ENCODE data around the gene ACO2. TPM values are rescaled to one million over a fixed set of nuclear protein-coding genes. Genes with fewer than 3 reads are reported as not detected.

ACO2 gene
- total RNA-seq, 1 experiment from 2014 or later, result 76.7 TPM

DNA sequence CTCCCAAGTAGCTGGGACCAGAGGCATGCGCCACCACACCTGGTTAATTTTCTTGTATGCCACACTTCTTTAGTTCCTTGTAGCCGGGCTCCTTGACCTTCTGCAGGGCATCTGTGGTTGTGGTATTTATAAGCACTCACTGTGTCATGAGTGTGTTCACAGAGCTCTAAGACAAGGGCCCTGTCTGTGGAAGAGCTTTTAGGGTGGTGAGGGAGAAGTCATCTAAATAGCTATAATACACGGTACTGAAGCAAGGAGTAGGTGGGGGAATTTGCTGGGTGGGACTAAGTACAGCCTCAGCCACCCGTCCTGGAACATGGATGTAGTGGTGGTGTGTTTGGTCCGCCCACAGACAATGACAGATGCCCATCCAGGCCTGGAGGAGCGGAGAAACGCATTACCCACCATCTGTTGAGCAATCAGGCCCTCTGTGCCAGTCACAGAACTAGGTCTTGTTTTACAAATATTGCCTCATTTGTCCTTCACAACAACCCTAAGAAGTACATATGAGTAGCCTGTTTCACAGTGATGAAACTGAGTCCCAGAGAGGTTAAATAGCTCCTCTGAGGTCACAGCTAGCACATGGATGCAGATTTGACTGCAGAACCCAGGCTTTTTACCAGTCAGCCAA lies 10.1 kb downstream of the ACO2 start:
- no peak overlapping the region for H3K4me3 ChIP-seq
- H3F3A ChIP-seq (ENCODE audit: insufficient read depth, low read depth), result peaks cover 4% of the 10 kb centered on the region; the same call in 1 of the 2 replicates
- no TSS peak for BruUV-seq (replicated peaks)
- H3K79me2 ChIP-seq (ENCODE audit: low read depth), result peaks cover 95% of the 10 kb centered on the region
- peak in 1 of 2 experiments; percentile 25 for DNase-seq
- H3K27me3 ChIP-seq (ENCODE audit: insufficient read depth, low read depth), result no peaks in the 10 kb centered on the region
- H3K27ac ChIP-seq, result no peak overlapping the region
- no peaks in the 10 kb centered on the region for H3K9me3 ChIP-seq (ENCODE audit: insufficient read depth, low read depth)
- intact Hi-C loops (cut with micrococcal nuclease; ENCODE audit: unreplicated experiment), result no loop called here
- ChIA-PET POLR2A (ENCODE audit: unreplicated experiment) (interaction anchor here (0.5 kb wide), 1 partner anchor 33 kb away, joined by 3 read pairs; no protein-coding TSS in a partner anchor), CTCF (interaction anchor here (0.6 kb wide), 1 partner anchor 54 kb away, joined by 6 read pairs; no protein-coding TSS in a partner anchor)
- H2AFZ ChIP-seq, result no peak overlapping the region
- no peaks in the 10 kb centered on the region for H3K9me2 ChIP-seq (ENCODE audit: insufficient read depth)
- H3K4me2 ChIP-seq, result no peak overlapping the region
- peaks cover 79% of the 10 kb centered on the region for H4K20me1 ChIP-seq (ENCODE audit: insufficient read depth)
- no peak for TF ChIP-seq EZH2 (IDR thresholded peaks at IDR 0.05; ENCODE audit: low read depth)
- TF ChIP-seq, protein P1, sequence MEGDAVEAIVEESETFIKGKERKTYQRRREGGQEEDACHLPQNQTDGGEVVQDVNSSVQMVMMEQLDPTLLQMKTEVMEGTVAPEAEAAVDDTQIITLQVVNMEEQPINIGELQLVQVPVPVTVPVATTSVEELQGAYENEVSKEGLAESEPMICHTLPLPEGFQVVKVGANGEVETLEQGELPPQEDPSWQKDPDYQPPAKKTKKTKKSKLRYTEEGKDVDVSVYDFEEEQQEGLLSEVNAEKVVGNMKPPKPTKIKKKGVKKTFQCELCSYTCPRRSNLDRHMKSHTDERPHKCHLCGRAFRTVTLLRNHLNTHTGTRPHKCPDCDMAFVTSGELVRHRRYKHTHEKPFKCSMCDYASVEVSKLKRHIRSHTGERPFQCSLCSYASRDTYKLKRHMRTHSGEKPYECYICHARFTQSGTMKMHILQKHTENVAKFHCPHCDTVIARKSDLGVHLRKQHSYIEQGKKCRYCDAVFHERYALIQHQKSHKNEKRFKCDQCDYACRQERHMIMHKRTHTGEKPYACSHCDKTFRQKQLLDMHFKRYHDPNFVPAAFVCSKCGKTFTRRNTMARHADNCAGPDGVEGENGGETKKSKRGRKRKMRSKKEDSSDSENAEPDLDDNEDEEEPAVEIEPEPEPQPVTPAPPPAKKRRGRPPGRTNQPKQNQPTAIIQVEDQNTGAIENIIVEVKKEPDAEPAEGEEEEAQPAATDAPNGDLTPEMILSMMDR (conservative IDR thresholded peaks at IDR 0.05), result no peak
- no peaks in the 10 kb centered on the region for H3K36me3 ChIP-seq (ENCODE audit: low read depth)
- H3K4me1 ChIP-seq (replicated peaks; ENCODE audit: insufficient read depth), result no peaks in the 10 kb centered on the region

DNA sequence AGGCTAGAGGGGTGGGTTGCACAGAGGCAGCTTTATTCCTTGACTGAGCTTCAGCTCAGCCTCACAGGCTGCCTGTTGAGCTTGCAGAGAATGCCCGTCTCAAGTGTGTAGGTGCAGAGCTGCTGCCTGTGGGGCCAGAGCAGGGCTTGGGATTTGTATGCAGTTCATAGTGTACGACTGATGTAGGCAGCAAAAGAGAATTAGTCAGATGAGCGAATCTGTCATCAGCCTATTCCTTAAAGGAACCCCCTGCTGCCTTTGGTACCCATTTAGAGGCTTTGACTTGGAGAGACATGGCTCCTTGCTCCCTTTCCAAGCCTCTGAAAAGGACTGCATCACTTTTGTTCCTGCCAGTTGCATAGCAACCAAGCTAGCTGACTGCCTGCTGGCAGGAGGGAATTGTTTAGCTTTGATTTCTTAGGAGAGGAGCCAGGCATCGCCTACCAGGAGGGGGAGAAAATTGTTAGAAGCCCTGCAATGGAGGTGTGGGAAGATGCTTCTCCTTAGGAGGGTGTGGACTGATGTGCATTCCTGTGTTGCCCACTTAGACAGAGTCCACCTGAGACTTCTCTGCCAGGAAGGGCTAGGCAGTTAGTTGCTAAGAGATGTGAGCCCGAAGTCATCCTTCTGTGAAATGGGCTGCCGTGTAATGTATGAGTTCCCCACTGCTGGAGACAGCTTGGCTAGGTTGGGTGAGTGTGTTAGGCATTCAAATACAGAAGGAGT lies 10.9 kb downstream of the ACO2 start:
- Histone ChIP-seq H3K9me3 (ENCODE audit: insufficient read depth, low read depth) (no peaks in the 10 kb centered on the region), H3K36me3 (ENCODE audit: low read depth) (no peaks in the 10 kb centered on the region), H3F3A (ENCODE audit: insufficient read depth, low read depth) (peaks cover 4% of the 10 kb centered on the region; the same call in 1 of the 2 replicates), H3K4me1 (replicated peaks; ENCODE audit: insufficient read depth) (no peaks in the 10 kb centered on the region), H3K9me2 (ENCODE audit: insufficient read depth) (no peaks in the 10 kb centered on the region), H3K27me3 (ENCODE audit: insufficient read depth, low read depth) (no peaks in the 10 kb centered on the region), H3K27ac (no peak overlapping the region), H3K4me3 (no peak overlapping the region), H2AFZ (no peak overlapping the region), H4K20me1 (ENCODE audit: insufficient read depth) (peaks cover 87% of the 10 kb centered on the region), H3K4me2 (no peak overlapping the region), H3K79me2 (ENCODE audit: low read depth) (peaks cover 98% of the 10 kb centered on the region)
- intact Hi-C loops (cut with micrococcal nuclease; ENCODE audit: unreplicated experiment), result no loop called here
- no peak for DNase-seq
- BruUV-seq (replicated peaks), result no TSS peak
- TF ChIP-seq, protein P1 (conservative IDR thresholded peaks at IDR 0.05), result no peak
- no peak for TF ChIP-seq EZH2 (IDR thresholded peaks at IDR 0.05; ENCODE audit: low read depth)
- ChIA-PET POLR2A (ENCODE audit: unreplicated experiment) (interaction anchor here (0.5 kb wide), 1 partner anchor 38 kb away, joined by 3 read pairs; no protein-coding TSS in a partner anchor), CTCF (no interaction called here)

DNA sequence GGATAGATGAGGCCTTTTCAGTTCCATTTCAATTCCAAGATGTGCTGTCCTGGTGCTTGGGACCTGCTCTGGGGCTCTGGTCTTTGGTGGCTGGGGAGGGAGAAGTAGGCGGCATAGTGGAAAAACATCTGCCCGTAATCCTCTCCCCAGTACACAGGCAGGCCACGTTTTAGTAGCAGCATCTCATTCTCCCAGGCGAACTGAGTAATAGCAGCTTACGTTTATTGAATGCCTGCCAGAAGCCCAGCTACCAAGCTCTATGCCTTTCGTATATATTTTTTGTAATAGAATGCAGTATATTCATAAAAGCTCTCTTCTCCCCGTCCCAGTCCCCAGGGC lies 11.4 kb downstream of the ACO2 start:
- DNase-seq, result no peak
- H3K9me3 ChIP-seq (ENCODE audit: insufficient read depth, low read depth), result no peaks in the 10 kb centered on the region
- no peak overlapping the region for H2AFZ ChIP-seq
- H3K4me3 ChIP-seq, result no peak overlapping the region
- no TSS peak for BruUV-seq (replicated peaks)
- H3K4me1 ChIP-seq (replicated peaks; ENCODE audit: insufficient read depth), result no peaks in the 10 kb centered on the region
- intact Hi-C loops (cut with micrococcal nuclease; ENCODE audit: unreplicated experiment), result no loop called here
- TF ChIP-seq, protein P1 (conservative IDR thresholded peaks at IDR 0.05), result no peak
- no peak for TF ChIP-seq EZH2 (IDR thresholded peaks at IDR 0.05; ENCODE audit: low read depth)
- peaks cover 96% of the 10 kb centered on the region for H3K79me2 ChIP-seq (ENCODE audit: low read depth)
- peaks cover 4% of the 10 kb centered on the region; the same call in 1 of the 2 replicates for H3F3A ChIP-seq (ENCODE audit: insufficient read depth, low read depth)
- H3K27me3 ChIP-seq (ENCODE audit: insufficient read depth, low read depth), result no peaks in the 10 kb centered on the region
- ChIA-PET POLR2A (ENCODE audit: unreplicated experiment) (no interaction called here), CTCF (no interaction called here)
- H3K4me2 ChIP-seq, result no peak overlapping the region
- H3K27ac ChIP-seq, result no peak overlapping the region
- peaks cover 92% of the 10 kb centered on the region for H4K20me1 ChIP-seq (ENCODE audit: insufficient read depth)
- no peaks in the 10 kb centered on the region for H3K9me2 ChIP-seq (ENCODE audit: insufficient read depth)
- H3K36me3 ChIP-seq (ENCODE audit: low read depth), result no peaks in the 10 kb centered on the region
